Breast epithelium (tissue), 4 donors: ENCODE measurements around the gene TCTN1. TPM values are rescaled to one million over a fixed set of nuclear protein-coding genes. Genes with fewer than 3 reads are reported as not detected.

Experiments used
- DNase-seq, 2 donors: peaks; one replicate each; pipeline ENCODE4 v3.0.0-alpha.2; 2019; ENCODE audit warnings: low spot score in 2 of 2
- H3K27ac ChIP-seq, 2 donors: fragments of 200-600 bp; sonication (generic) in 1 of 2; one replicate each; pipeline ENCODE4 v1.5.1; 2016 to 2019; ENCODE audit warnings: mild to moderate bottlenecking in 1 of 2
- H3K27me3 ChIP-seq, 2 donors: fragments of 200-600 bp; sonication (generic) in 1 of 2; one replicate each; pipeline versions ENCODE4 v1.5.1 to v1.6.0; 2017 to 2019; ENCODE audit warnings: control low read depth in 1 of 2, mild to moderate bottlenecking in 1 of 2
- H3K36me3 ChIP-seq: fragments of 200-600 bp; one replicate; pipeline ENCODE4 v1.5.1; 2019
- H3K4me1 ChIP-seq, 2 donors: fragments of 200-600 bp; sonication (generic); one replicate each; pipeline ENCODE4 v1.5.1; 2016 to 2019; ENCODE audit warnings: control low read depth in 1 of 2
- H3K4me3 ChIP-seq, 3 donors: fragments of 200-600 bp; sonication (generic); 1 replicate in 2 of 3; 2 replicates in 1 of 3; pipeline ENCODE4 v1.5.1; 2016 to 2019; ENCODE audit warnings: mild to moderate bottlenecking in 3 of 3, moderate library complexity in 2 of 3
- H3K9me3 ChIP-seq, 2 donors: fragments of 200-600 bp; sonication (generic) in 1 of 2; one replicate each; pipeline ENCODE4 v1.5.1; 2016 to 2019; ENCODE audit warnings: control low read depth in 1 of 2
- CTCF ChIP-seq, 3 donors: fragments of 450-650 bp; IDR thresholded peaks; one replicate each; pipeline ENCODE4 v1.5.1; 2016 to 2017; ENCODE audit warnings: antibody characterized with exemption in 3 of 3, mild to moderate bottlenecking in 3 of 3, moderate library complexity in 3 of 3
- POLR2A ChIP-seq: fragments of 450-650 bp; IDR thresholded peaks from one replicate; pipeline ENCODE4 v1.6.1; 2016; ENCODE audit warnings: antibody characterized with exemption, mild to moderate bottlenecking, moderate library complexity
- POLR2AphosphoS5 ChIP-seq, 3 donors: sonication (generic); formaldehyde crosslinking; IDR thresholded peaks; one replicate each; pipeline ENCODE4 v1.6.1; 2017; ENCODE audit warnings: antibody characterized with exemption in 3 of 3
- intact Hi-C: fragments of 100-400 bp; cut with DNase I; formaldehyde crosslinking; loops from one replicate; pipeline ENCODE4 v1.15.1; 2023; ENCODE audit warnings: low total_unique reads
- total RNA-seq, 3 donors: library from RNA; depleted of rRNA; stranded (reverse); fragments of >200 nt; gene quantifications; one replicate each; pipeline ENCODE4 v1.1.0, GENCODE V29; 2016

TCTN1 gene
- 10 to 100 TPM; 43.0 to 76.0 (median 56.3) TPM for total RNA-seq

- DNase-seq: peak; percentile 93 to 96
- H3K4me3 ChIP-seq: peak within 1 kb of the TSS; percentile 69 to 80 (median 71)
- no peaks in the 10 kb centered on the region for H3K9me3 ChIP-seq
- TF ChIP-seq POLR2AphosphoS5 (IDR thresholded peaks at IDR 0.05): peak in 2 of 3 donors; percentile 37 to 71
- peak; percentile 17 for TF ChIP-seq POLR2A
- peak in 1 of 3 donors; percentile 12 for TF ChIP-seq CTCF (IDR thresholded peaks at IDR 0.05)
- peaks cover 0 to 3% of the 10 kb centered on the region in 2 donors for H3K4me1 ChIP-seq
- no peaks in the 10 kb centered on the region for H3K36me3 ChIP-seq
- peak within 1 kb of the TSS; percentile 83 to 87 for H3K27ac ChIP-seq
- intact Hi-C loops: no loop called here
- no peaks in the 10 kb centered on the region for H3K27me3 ChIP-seq
Measured at GRCh38 chr12:110613771-110614684, at the start of gene TCTN1. TSS of gene TCTN1 (plus strand) at chr12:110614129. CDS start at chr12:110614183, 54 bp downstream.

GRCh38 chr12:110564471-110564991 lies 49.4 kb upstream of the TCTN1 start:
- no peak for DNase-seq
- Histone ChIP-seq H3K9me3 (peaks cover 0 to under 1% of the 10 kb centered on the region in 2 donors), H3K4me3 (no peak overlapping the region), H3K27me3 (no peaks in the 10 kb centered on the region), H3K36me3 (no peaks in the 10 kb centered on the region), H3K4me1 (peaks cover 0 to 25% of the 10 kb centered on the region in 2 donors), H3K27ac (peak overlapping the region; percentile 48)
- intact Hi-C loops: no loop called here
- no peak for TF ChIP-seq CTCF (IDR thresholded peaks at IDR 0.05)

- no peaks in the 10 kb centered on the region for H3K36me3 ChIP-seq
- peaks cover 0 to 7% of the 10 kb centered on the region in 2 donors for H3K9me3 ChIP-seq
- no peak for DNase-seq
- H3K4me3 ChIP-seq: no peak overlapping the region
- no peak for TF ChIP-seq POLR2AphosphoS5 (IDR thresholded peaks at IDR 0.05)
- TF ChIP-seq CTCF (IDR thresholded peaks at IDR 0.05): no peak
- no peak for TF ChIP-seq POLR2A
- peak overlapping the region; percentile 28 to 46 for H3K27ac ChIP-seq
- H3K27me3 ChIP-seq: no peaks in the 10 kb centered on the region
- peaks cover 0 to 25% of the 10 kb centered on the region in 2 donors for H3K4me1 ChIP-seq
- intact Hi-C loops: no loop called here
Measured at GRCh38 chr12:110565894-110566871, 47.7 kb upstream of the TCTN1 start.

GRCh38 chr12:110566993-110567392 lies 46.9 kb upstream of the TCTN1 start:
- H3K27ac ChIP-seq: no peak overlapping the region
- DNase-seq: no peak
- no peak for TF ChIP-seq POLR2A
- TF ChIP-seq POLR2AphosphoS5 (IDR thresholded peaks at IDR 0.05): no peak
- TF ChIP-seq CTCF (IDR thresholded peaks at IDR 0.05): no peak

More at GRCh38 chr12:110566993-110567392, 46.9 kb upstream of the TCTN1 start:
- intact Hi-C loops: no loop called here
- Histone ChIP-seq H3K36me3 (no peaks in the 10 kb centered on the region), H3K9me3 (peaks cover 0 to 14% of the 10 kb centered on the region in 2 donors), H3K27me3 (no peaks in the 10 kb centered on the region), H3K4me3 (no peak overlapping the region), H3K4me1 (peaks cover 0 to 25% of the 10 kb centered on the region in 2 donors)
